NCI-H2029 treated with DMSO at 0.1 percent for 48 hours (cell line): ENCODE results near the gene SEMA4C.

ENCODE experiments used
- DNase-seq: peaks from one replicate; lab custom pipeline; 2025; lab: John Stamatoyannopoulos, UW

The SEMA4C gene

GRCh38 chr2:96842600-96842999, 27.3 kb downstream of the SEMA4C start:
- DNase-seq, result no peak

DNA sequence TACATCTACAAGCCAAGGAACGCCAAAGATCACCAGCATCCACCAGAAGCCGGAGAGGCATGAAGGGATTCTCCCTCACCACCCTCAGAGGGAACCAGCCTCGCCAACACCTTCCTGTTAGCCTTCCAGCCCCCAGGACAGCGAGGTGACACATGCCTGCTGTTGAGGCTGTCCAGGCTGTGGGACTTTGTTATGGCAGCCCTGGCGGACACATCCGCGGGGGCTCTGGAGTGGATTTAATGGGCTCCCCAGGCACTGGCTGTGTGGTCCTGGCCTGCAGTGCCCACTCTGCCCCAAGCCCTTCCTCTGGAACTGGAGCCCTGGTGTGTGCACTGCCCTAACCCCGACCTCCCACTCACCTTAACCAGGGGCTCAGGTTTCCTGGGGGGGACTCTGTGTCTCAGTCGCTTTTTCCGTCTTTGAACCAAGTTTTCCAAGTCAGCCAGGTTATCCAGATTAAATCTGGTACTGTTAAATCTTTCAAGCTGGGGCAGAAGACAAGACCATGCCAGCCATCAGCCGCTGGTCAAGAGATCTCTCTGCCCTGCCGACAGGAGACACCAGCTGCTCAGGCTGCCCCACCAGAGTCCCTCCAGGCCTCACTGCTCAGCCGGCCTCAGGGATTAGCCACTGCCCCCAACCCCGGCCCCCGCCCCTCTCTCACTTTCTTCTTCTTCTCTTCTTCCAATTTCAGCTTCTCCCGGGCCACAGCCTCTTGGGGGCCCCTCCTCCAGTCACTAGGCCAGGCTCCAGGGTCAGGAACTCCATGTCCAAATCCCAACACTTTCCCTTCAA, 28.0 kb downstream of the SEMA4C start:
- no peak for DNase-seq

GRCh38 chr2:96839875-96840850, 29.7 kb downstream of the SEMA4C start:
- DNase-seq, result no peak

GRCh38 chr2:96839293-96839874, 30.5 kb downstream of the SEMA4C start:
- DNase-seq, result peak; percentile 11

GRCh38 chr2:96838345-96839292, 31.3 kb downstream of the SEMA4C start:
- DNase-seq, result no peak

- DNase-seq, result no peak
Observed at GRCh38 chr2:96837575-96837974, 32.3 kb downstream of the SEMA4C start.

DNA sequence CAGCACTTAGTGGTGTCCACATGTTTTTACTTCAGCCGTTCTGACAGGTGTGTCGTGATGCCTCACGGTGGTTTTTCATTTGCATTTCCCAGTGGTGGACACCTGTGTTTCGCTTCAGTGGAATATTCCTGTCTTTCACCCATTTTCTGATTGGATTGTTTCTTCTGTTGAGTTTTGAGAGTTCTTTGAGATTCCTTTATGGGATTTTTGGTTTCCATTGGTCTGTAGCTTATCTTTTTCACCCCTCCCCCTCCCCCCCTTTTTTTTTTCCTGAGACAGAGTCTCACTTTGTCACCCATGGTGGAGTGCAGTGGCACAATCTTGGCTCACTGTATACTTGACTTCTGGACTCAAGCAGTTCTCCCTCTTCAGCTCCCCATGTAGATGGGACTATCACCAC, 34.0 kb downstream of the SEMA4C start:
- DNase-seq, result no peak

- peak; percentile 79 for DNase-seq
Observed at GRCh38 chr2:96832754-96833507, 36.9 kb downstream of the SEMA4C start.

GRCh38 chr2:96832408-96832753, 37.5 kb downstream of the SEMA4C start:
- no peak for DNase-seq

DNA sequence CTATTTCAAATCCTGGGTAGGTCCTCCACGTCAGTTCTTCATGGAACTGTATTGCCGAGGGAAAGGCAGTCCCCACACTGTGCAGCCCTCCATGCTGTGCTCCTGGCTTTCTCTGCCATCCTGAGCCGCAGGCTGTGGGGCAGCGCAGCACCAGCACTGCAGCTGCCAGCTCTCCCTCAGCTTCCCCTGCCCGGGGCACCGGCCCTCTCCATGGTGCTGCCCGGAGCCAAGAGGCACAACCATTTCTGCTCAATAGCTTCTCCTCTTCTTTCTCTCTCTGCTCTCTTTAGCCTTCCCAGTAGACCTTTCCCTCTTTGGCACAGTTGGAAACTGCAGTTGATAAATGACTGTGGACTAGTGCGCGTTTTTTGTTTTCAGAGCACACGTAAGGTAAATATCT, 38.2 kb downstream of the SEMA4C start:
- DNase-seq, result no peak

DNA sequence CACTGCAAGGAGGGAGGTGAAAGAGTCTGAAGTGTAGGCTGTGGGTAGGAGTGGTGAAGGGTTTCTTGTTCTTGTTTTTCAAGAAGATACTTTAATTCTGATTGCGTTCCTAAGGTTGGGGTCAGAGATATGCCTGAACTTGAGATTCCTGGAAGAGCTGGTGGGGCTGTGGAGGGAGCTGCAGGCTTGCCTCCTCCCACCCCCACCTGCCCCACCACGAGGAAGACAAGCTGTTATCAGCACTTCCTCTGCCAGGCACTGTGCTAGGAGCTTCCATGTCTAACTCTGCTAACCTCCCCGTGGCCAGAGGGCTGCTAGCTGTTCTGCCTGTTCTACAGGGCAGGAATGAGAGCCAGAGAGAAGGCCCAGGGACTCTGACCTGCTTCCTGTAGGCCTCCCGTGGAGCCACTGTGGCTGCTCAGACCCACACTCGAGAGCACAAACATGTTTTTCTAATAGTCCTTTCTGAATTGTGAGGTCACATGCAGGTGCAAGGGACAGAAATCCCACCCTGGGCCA, 39.8 kb downstream of the SEMA4C start:
- DNase-seq, result no peak

DNA sequence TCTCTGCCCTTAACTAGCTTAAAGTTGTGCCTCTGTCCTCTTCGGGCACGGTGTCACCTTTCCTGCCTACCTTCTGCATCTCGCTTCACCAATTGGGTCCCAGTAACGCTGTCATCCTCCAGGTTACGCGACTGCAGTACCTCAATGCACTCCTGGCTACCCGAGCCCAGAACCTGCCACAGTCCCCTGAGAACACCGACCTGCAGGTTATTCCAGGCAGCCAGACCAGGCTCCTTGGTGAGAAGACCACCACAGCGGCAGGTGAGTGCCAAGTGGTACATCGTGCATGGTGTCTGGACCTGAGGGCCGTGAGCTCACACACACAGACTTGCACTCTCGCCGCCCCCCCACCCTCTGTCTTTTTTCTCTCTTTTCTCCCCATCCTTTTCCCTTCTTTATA, 41.0 kb downstream of the SEMA4C start:
- DNase-seq, result no peak

- no peak for DNase-seq
Observed at GRCh38 chr2:96828436-96828835, 41.4 kb downstream of the SEMA4C start.

DNA sequence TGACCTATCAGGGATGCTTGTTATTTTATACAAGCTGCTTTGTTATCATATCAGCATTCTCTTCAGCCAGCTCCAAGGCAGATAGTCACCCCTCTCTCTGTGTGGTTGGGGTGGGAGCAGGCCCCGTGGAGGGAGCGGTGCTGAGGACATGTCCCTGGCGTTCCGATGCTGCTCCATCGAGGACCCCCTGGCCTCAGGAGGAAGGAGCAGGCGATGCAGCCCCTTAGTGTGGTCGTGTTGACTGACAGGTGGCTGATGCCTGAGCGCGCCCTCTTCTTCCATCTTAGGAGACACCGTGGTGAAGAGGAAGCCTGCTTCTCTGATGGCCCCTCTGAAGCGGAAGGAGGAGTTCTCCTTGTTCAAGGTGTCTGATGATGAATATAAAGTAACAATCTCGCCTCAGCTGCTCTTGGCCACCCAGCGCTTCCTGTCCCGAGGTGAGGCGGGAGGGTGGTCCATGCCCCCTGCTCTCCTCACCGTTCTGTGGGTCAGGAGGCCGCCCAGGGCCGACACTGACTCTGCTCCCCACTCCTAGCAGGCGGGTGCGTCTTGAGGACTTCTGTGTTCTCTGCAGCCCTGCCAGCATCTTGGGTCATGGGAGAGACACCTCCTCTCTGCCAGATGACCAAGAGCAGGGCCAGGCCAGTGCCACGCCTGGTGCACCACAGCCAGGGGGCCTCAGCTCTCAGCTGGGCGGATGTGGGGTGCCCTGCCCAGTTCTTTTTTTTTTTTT, 43.2 kb downstream of the SEMA4C start:
- no peak for DNase-seq

DNA sequence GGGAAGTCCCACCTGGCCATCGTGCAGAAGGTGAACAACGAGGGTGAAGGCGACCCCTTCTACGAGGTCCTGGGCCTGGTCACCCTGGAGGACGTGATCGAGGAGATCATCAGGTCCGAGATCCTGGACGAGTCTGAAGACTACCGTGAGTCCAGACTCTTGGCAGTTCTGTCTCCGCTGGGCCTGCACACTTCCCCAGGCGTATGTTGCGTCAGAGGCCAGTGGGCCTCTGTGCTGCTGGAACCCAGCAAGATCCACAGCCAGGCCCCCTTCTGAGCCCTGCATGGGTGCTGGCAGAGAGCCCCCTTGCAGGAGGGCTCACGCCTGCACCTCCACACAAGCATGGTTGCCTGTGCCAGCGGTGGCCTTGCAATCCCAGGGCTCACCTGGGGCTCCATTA, 44.8 kb downstream of the SEMA4C start:
- DNase-seq, result no peak

DNA sequence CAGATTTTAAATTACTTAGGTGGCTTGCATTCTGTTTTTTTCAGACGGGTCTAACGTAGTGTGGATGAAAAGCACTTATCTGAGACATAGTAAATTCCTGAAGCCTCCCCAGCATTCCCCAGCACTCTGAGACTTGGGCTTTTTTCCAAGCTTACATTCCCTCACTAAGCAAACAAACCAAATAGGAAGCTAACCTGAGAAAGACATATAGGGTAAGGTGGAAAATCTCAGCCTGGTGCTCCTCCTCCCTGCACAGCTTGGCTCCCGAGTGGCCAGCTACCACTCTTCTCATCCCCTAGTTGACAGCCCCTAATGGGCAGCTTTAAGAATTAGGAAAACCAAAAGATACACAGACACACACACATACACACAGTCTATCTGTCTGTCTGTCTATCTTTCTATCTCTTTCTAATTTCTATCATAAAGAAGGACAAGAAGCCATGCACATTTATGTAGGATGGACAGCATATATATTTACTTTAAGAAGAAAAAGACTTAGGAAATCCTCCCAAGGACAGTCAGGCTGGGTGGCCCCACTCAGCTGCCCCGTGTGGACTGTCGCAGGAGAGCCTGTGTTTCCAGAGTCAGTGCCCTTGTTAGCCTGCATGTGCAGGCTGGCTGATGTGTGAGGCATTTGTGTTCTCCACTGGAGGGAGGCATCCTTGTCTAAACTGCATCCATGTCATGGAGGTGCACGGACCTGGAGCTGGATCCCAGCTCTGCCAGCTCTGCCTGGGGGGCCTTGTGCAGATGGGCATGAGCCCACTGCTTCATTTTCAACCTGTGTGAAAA, 45.6 kb downstream of the SEMA4C start:
- DNase-seq, result peak; percentile 51

DNA sequence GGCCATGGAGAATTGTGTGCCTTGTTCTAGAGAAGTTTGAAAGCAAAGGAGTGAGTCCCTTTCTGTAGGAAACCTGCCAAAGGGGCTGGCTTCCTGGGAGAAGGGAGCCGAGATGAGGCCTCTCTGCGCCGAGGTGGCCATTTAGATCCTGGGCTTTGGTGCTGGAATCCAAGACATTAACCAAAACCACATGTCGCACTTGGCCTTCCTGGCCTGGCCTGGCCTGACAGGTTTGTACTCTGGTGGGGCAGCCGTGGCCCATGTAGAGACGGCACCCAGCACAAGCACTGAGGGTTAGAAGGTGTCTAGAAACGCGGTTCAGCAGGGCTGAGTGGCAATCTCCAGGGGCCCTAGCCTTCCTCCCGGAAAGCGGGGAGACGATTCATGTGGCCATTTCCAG, 46.7 kb downstream of the SEMA4C start:
- DNase-seq, result no peak

DNA sequence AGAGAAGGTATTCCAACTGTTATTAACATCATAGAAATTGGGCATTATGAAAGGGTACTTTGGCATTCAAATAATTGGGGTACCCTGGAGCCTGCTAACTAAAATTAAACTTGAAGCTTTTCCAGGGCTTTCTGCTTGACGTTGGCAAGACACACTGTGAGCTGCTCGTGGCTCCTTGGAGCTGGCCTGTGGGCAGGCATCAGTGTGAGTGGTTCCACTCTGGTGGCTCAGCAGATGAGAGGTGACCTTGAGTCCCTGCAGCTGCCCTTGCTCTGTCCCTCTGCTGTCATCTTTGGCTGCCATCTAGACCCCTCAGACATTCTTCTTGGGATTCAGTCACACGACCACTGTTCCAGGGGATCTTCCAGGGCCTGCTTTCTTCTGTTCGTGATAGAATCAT, 47.1 kb downstream of the SEMA4C start:
- DNase-seq, result no peak

DNA sequence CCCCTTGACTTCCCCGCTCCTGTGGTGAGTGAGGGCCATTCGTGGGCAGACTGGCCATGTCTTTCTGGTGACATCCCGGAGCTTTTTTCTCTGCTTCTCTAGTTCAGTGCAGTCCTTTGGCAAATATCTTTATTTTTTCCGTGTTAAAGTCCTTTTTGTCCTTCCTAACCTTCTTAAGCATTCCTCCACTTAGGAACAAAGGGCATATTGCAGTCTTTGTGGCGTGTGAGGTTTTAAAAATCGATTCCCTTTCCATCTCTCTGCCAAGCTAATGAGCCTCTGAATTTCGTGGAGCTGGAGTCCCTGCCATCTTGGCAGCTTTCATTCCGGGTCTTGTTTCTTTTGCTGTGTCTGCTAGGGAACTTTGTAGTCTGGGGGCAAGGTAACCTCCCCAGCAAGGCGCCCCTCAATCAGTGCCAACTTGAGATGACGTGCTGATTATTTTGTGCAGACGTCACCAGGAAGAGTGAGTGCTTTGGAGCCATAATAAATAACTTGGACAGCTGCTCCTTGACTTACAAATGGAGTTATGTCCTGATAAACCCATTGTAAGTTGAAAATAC, 48.7 kb downstream of the SEMA4C start:
- no peak for DNase-seq
